ENCODE measurements around the gene SELENOV.

- TF ChIP-seq, protein P1, sequence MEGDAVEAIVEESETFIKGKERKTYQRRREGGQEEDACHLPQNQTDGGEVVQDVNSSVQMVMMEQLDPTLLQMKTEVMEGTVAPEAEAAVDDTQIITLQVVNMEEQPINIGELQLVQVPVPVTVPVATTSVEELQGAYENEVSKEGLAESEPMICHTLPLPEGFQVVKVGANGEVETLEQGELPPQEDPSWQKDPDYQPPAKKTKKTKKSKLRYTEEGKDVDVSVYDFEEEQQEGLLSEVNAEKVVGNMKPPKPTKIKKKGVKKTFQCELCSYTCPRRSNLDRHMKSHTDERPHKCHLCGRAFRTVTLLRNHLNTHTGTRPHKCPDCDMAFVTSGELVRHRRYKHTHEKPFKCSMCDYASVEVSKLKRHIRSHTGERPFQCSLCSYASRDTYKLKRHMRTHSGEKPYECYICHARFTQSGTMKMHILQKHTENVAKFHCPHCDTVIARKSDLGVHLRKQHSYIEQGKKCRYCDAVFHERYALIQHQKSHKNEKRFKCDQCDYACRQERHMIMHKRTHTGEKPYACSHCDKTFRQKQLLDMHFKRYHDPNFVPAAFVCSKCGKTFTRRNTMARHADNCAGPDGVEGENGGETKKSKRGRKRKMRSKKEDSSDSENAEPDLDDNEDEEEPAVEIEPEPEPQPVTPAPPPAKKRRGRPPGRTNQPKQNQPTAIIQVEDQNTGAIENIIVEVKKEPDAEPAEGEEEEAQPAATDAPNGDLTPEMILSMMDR (IDR thresholded peaks at IDR 0.05): no peak
- TF ChIP-seq EP300 (IDR thresholded peaks at IDR 0.05) (no peak), POLR2A (IDR thresholded peaks at IDR 0.05) (no peak)
Measured at GRCh38 chr19:39518458-39518857, 3.5 kb downstream of the SELENOV start.
